ENCODE results near the gene TMEM231.

- TF ChIP-seq EZH2phosphoT487 (IDR thresholded peaks at IDR 0.05; ENCODE audit: borderline replicate concordance) (no peak), ZNF274 (IDR thresholded peaks at IDR 0.05; ENCODE audit: low read depth, low read length) (no peak), EZH2 (IDR thresholded peaks at IDR 0.05) (no peak), POLR2A (IDR thresholded peaks at IDR 0.05; ENCODE audit: borderline replicate concordance, extremely low read depth, insufficient read depth, insufficient read length) (no peak), POLR2AphosphoS5 (IDR thresholded peaks at IDR 0.05; ENCODE audit: low read depth, low read length) (no peak), YY1 (IDR thresholded peaks at IDR 0.05; ENCODE audit: extremely low read depth, insufficient replicate concordance, low read depth, low read length) (no peak), MAX (IDR thresholded peaks at IDR 0.05) (no peak), EGR1 (IDR thresholded peaks at IDR 0.05; ENCODE audit: low read depth) (no peak)
- TF ChIP-seq, protein P1, sequence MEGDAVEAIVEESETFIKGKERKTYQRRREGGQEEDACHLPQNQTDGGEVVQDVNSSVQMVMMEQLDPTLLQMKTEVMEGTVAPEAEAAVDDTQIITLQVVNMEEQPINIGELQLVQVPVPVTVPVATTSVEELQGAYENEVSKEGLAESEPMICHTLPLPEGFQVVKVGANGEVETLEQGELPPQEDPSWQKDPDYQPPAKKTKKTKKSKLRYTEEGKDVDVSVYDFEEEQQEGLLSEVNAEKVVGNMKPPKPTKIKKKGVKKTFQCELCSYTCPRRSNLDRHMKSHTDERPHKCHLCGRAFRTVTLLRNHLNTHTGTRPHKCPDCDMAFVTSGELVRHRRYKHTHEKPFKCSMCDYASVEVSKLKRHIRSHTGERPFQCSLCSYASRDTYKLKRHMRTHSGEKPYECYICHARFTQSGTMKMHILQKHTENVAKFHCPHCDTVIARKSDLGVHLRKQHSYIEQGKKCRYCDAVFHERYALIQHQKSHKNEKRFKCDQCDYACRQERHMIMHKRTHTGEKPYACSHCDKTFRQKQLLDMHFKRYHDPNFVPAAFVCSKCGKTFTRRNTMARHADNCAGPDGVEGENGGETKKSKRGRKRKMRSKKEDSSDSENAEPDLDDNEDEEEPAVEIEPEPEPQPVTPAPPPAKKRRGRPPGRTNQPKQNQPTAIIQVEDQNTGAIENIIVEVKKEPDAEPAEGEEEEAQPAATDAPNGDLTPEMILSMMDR (IDR thresholded peaks at IDR 0.05 in 2 of 3, conservative IDR thresholded peaks at IDR 0.05 in 1 of 3; ENCODE audit: borderline replicate concordance in 1 of 3, insufficient read depth in 1 of 3, low read depth in 2 of 3, low read length in 2 of 3), result no peak
Measured at GRCh38 chr16:75558846-75559401, 2.9 kb upstream of the TMEM231 start.
